NB4 (cell line): Measurements from ENCODE around the gene SWSAP1.
A peak's percentile ranks its signal among the peaks of the same experiment; 100 is the strongest.

Source experiments
- DNase-seq: peaks from one replicate; pipeline ENCODE4 v3.0.0; 2010; ENCODE audit warnings: low read depth
- H3K4me3 ChIP-seq: one replicate; pipeline ENCODE4 v1.5.1; 2011; ENCODE audit warnings: mild to moderate bottlenecking, low read depth, low read length, moderate library complexity
- MYC ChIP-seq: IDR thresholded peaks from 2 replicates; pipeline ENCODE4 v1.6.1; 2011; ENCODE audit warnings: low read depth, low read length
- POLR2A ChIP-seq: IDR thresholded peaks from 2 replicates; pipeline ENCODE4 v1.6.1; 2011; ENCODE audit warnings: mild to moderate bottlenecking; ENCODE audit not compliant: insufficient read length; ENCODE audit errors: extremely low read depth
- TF ChIP-seq, protein P1 (sequence below): IDR thresholded peaks from one replicate; pipeline ENCODE4 v1.5.1; 2012; ENCODE audit warnings: low read depth, low read length
- TF ChIP-seq, protein P2 (sequence below): IDR thresholded peaks from 2 replicates; pipeline ENCODE4 v1.6.1; 2011; ENCODE audit warnings: low read depth, low read length

SWSAP1 gene

DNA sequence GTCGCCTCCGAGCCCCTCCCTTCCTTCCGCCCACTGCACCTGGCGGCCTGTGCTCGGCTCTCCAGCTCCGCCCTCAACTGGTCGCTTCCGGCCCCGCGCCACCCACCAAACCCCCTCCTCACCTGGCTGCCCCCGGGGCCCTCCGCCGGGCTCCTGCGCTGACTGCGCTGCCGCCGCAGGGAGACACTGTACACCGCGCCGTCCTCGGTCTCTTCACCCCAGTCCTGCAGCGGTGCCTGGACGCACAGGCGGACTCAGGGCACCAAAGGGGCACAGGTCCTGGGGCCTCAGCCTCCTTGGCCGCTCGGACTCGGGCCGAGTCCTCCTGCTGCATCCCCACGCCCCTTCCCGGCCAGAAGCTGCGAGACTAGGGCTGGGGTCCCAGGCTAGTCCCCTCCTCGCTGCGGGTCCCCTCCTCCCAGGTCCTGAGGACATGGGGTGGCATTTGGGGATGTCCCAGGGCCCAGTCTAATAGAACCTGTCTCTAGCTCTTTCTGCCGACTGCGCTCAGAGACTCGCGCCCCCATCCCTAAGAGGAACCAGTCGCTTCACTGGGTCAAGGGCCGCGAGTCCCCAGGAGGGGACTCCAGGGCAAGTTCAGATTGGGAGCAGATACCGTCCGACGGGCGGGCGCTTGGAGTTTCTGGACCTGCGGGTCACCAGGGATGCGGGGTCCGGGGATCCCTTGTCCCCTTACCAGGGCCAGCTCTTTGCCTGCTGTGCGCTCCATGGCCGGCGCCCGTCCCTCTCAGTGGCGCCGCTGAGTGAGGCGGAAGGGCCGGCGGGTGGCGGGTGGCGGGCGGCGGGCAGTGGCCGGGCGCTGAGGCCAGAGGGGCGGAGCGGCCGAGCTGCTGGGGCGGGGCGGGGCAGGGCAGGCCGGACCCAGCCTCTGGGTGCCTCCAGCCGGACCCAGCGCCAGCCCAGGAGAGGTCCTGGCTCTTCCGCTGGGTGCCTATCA is 44.4 kb downstream of the SWSAP1 start, which contains the start of gene RGL3:
TSS of gene RGL3 (minus strand) at position 766 of the 958 bp plus-strand sequence. CDS start at position 730, 36 bp downstream.
- H3K4me3 ChIP-seq, result no peak within 1 kb of the TSS
- no peak for DNase-seq
- no peak for TF ChIP-seq MYC
- TF ChIP-seq, protein P1, sequence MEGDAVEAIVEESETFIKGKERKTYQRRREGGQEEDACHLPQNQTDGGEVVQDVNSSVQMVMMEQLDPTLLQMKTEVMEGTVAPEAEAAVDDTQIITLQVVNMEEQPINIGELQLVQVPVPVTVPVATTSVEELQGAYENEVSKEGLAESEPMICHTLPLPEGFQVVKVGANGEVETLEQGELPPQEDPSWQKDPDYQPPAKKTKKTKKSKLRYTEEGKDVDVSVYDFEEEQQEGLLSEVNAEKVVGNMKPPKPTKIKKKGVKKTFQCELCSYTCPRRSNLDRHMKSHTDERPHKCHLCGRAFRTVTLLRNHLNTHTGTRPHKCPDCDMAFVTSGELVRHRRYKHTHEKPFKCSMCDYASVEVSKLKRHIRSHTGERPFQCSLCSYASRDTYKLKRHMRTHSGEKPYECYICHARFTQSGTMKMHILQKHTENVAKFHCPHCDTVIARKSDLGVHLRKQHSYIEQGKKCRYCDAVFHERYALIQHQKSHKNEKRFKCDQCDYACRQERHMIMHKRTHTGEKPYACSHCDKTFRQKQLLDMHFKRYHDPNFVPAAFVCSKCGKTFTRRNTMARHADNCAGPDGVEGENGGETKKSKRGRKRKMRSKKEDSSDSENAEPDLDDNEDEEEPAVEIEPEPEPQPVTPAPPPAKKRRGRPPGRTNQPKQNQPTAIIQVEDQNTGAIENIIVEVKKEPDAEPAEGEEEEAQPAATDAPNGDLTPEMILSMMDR, result no peak
- TF ChIP-seq POLR2A, result no peak
- TF ChIP-seq, protein P2, sequence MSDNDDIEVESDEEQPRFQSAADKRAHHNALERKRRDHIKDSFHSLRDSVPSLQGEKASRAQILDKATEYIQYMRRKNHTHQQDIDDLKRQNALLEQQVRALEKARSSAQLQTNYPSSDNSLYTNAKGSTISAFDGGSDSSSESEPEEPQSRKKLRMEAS, result no peak

DNA sequence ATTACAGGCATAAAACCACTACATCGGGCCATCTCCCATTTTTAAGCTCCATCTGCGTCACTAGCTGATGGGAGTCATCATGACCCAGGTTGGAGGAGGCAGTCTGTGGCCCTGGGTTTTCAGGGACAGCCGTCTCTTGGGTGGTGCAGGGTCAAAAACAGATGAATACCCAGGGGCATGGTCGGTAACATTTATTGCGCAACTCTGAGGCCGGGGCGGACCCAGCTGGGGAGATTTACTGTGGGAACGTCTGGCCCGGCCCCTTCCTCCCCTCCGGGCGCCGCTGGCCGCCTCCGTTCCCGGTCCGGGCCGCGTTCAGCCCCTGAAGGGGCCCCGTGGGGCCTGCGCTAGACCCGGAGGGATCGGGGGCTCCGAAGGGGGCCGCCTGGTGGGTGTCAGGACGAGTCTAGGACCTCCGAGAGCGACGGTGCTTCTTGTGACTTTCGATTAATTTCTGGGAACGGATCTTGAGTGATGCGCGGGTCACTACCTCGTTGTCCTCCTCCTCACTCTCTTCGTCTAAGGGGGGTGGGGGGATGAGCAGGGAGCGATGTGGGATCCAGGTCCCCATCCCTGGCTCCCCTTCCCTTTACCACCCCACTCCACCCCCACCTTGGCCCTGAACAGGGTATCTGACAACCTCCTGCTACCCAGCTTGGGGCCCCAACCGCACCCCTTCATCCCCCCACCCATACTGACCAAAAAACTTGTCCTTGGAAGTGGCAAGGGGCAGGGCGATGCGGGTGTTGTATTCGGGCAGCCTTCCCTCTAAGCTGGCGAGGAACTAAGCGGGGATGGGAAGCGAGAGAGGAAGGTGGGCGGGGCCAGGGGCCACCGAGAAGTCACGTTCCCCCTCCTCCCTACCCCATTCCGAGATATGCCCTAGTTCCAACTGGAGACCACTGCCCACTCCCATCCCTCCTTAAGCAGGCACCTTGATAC is 46.2 kb downstream of the SWSAP1 start:
- no peak overlapping the region for H3K4me3 ChIP-seq
- TF ChIP-seq POLR2A (no peak), MYC (no peak)
- TF ChIP-seq, protein P1, result no peak
- TF ChIP-seq, protein P2, result no peak
- peak; percentile 70 for DNase-seq

DNA sequence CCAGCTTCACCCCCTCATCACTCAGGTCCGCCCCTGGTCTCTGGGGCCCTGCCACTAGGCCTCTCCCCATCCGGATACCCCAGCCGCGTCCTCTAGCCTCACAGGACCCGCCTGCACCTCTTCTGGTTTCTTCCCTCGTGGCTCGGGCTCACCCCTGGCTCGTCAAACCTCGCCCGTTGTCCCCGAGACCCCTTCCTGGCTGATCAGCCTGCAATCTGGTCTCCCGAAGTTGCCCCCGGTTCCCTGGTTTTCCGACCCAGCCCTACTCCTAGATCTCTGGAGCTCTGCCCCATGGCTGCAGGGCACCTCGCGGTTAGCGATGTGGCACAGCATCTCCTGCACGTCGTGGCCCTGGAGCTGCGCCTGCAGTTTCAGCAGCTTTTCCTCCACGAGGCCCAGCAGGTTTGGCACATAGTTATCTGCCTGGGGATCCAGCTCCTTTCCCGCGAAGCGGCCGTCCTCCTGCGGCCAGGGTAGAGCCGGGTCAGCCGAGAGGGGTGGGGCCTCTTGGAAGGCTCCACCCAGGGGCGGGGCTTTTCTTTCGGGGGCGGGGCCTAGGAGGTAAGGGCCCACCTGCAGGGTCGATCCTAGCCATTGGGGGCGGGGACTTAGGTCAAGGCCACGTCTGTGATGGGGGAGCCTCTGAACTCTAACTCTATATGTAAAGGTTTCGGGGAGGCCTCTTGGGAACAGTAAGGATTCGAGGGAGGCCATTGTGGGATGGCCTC is 47.1 kb downstream of the SWSAP1 start:
- DNase-seq, result no peak
- no peak for TF ChIP-seq POLR2A
- TF ChIP-seq, protein P1, result no peak
- TF ChIP-seq, protein P2, result no peak
- no peak for TF ChIP-seq MYC
- H3K4me3 ChIP-seq, result no peak overlapping the region

DNA sequence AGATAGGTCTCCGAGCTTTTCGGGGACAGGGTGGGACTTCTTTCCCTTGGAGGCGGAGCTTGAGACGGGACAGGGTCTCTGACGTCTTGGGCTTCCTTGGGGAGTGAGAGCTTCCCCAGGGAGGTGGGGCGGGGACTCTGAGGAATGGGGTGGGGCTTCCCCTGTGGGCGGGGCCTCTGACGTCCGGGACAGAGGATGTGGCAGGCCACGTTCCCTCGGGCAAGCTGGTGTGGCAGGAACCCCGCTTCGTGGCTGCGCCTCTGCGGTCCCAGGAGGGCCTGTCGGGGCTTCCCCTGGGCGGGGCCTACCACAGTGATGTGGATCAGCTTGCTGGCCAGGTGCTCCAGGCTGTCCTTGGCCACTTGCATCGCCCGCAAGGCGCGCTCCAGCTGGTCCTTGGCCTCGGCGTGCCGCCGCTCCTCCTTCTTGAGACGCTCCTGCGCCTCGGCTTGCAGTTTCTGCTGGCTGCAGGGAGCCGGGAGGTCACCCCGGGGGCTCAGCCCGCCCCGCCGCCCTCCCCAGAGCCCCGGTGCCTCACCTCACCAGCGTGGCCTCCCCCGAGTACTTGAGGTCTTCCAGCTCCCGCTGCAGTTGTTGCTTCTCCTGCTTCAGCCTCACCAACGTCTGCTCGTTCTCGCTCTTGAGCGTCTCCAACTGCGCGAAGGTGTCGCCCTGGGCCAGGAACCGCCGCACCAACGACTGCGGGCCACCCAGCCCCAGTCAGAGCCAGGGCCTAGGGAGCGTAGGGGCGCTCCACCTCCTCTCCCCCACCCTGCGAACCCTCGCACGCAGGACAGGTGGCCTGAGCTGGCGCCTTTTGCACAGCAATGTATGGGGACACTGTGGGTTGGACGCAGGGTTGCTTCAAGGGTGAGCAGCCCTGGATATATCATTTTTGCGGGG is 47.9 kb downstream of the SWSAP1 start:
- H3K4me3 ChIP-seq, result no peak overlapping the region
- peak; percentile 66 for DNase-seq
- TF ChIP-seq POLR2A, result no peak
- TF ChIP-seq, protein P2, result 0 out of 2 replicates have a peak, but pooled peaks have one; percentile 20

DNA sequence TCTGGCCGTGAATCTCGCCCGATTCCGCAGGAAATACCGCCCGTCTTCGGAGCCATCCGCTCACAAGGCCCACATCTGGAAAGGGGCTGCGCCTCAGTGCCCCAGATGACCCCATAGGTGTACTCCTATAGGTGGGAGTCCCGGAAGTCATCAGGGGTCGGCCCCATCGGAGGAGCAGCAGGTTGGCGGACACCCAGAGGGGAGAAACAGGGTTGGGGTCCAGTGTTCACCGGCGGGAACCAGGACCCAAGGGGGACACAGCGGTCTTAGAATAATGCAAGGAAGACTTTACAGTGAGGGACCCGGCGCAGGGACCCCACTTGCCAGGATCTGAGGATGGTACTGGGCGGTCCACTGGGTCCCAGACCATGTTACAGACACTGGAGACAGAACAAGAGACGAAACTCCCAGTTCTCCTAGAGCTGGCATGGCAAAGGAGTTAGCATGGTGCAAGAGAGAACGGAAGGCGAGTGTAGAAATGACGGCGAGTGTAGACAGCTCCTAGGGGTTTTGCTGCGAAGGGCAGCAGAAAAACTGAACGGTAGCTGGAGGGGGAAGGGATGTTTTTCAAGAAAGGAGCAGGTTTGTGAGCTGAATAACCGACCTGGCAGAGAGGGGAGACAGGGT is 48.8 kb downstream of the SWSAP1 start:
- no peak for DNase-seq
- TF ChIP-seq, protein P1, result no peak
- TF ChIP-seq, protein P2, result no peak
- TF ChIP-seq POLR2A, result no peak
- no peak for TF ChIP-seq MYC
- H3K4me3 ChIP-seq, result no peak overlapping the region
